Lung (tissue), 12 donors: ENCODE results near the gene NNT. TPM values are rescaled to one million over a fixed set of nuclear protein-coding genes. Genes with fewer than 3 reads are reported as not detected.

Source experiments
- ATAC-seq: fragments of 200-7000 bp; cut with Tn5 transposase; one replicate; pipeline ENCODE4 v1.9.1; 2020; ENCODE audit warnings: moderate number of reproducible peaks; ENCODE audit not compliant: insufficient read depth, low FRiP score
- DNase-seq, 3 donors: peaks; one replicate each; pipeline ENCODE4 v3.0.0-alpha.2; 2013 to 2017
- H3K27ac ChIP-seq, 2 donors: one replicate each; pipeline ENCODE4 v1.5.1; 2013; ENCODE audit warnings: mild to moderate bottlenecking in 2 of 2, moderate library complexity in 2 of 2, control low read depth in 1 of 2, inconsistent platforms in 1 of 2, low read depth in 1 of 2, low read length in 1 of 2
- H3K27me3 ChIP-seq, 3 donors: one replicate each; pipeline ENCODE4 v1.5.1; 2013; ENCODE audit warnings: low read length in 2 of 3; ENCODE audit not compliant: control insufficient read depth in 3 of 3, insufficient read depth in 3 of 3
- H3K36me3 ChIP-seq, 4 donors: one replicate each; pipeline ENCODE4 v1.5.1; 2013; ENCODE audit warnings: low read length in 4 of 4, mild to moderate bottlenecking in 1 of 4, moderate library complexity in 1 of 4; ENCODE audit not compliant: control insufficient read depth in 4 of 4, insufficient read depth in 4 of 4
- H3K4me1 ChIP-seq, 5 donors: one replicate each; pipeline ENCODE4 v1.5.1; 2013; ENCODE audit warnings: low read length in 5 of 5, mild to moderate bottlenecking in 2 of 5, moderate library complexity in 1 of 5; ENCODE audit not compliant: control insufficient read depth in 5 of 5, insufficient read depth in 5 of 5
- H3K4me3 ChIP-seq: one replicate; pipeline ENCODE4 v1.5.1; 2013; ENCODE audit warnings: mild to moderate bottlenecking, control low read depth, moderate library complexity
- H3K9ac ChIP-seq, 2 donors: one replicate each; pipeline ENCODE4 v1.5.1; 2013; ENCODE audit warnings: low read length in 2 of 2, control low read depth in 1 of 2; ENCODE audit not compliant: insufficient read depth in 1 of 2
- H3K9me3 ChIP-seq, 4 donors: one replicate each; pipeline ENCODE4 v1.5.1; 2013; ENCODE audit warnings: low read length in 3 of 4, mild to moderate bottlenecking in 1 of 4, moderate library complexity in 1 of 4; ENCODE audit not compliant: control insufficient read depth in 4 of 4, insufficient read depth in 3 of 4
- CTCF ChIP-seq: IDR thresholded peaks from 2 replicates; pipeline ENCODE4 v1.5.1; 2012; ENCODE audit warnings: mild to moderate bottlenecking; ENCODE audit errors: control extremely low read depth, extremely low read depth
- WGBS, 2 donors: extraction: QIAGEN DNeasy Blood & Tissue Kit; methylation state at CpG; one replicate each; pipeline ENCODE4 v1.1.7; 2013; 5-methylcytosine and 5-hydroxymethylcytosine counted together
- polyA plus RNA-seq, 2 donors: library from polyadenylated mRNA; stranded (reverse); fragments of 200-250 nt; gene quantifications; one replicate each; pipeline ENCODE4 v1.2.1, GENCODE V29; 2013
- total RNA-seq, 2 donors: library from RNA; depleted of rRNA in 1 of 2; stranded (reverse); fragments of >200 nt in 1 of 2; gene quantifications; one replicate each; pipeline ENCODE4 v1.2.1, GENCODE V29; 2014 to 2021
- donor health status: control.
- donor health status: control.
- donor health status: Bipolar disorder and iron deficiency.
- donor health status: healthy.
- donor health status: DM: yes; HTN: yes; CAD: no.

Gene NNT
- total and polyA plus RNA-seq, 4 donors = 8.5 to 96.9 (median 35.0) TPM

- Histone ChIP-seq H3K9me3 (peaks cover 0 to 4% (median 0%) of the 10 kb centered on the region in 4 donors), H3K27me3 (no peaks in the 10 kb centered on the region), H3K4me1 (peaks cover 0 to 32% (median 6%) of the 10 kb centered on the region in 5 donors), H3K36me3 (peaks cover 2 to 12% (median 7%) of the 10 kb centered on the region in 4 donors), H3K9ac (no peak overlapping the region), H3K4me3 (no peak overlapping the region), H3K27ac (no peak overlapping the region)
- no peak for TF ChIP-seq CTCF
- ATAC-seq = no peak
- peak in 1 of 3 donors; percentile 17 for DNase-seq
- WGBS, 2 donors = 81 to 95% methylated on average over 1 of the region's 1 CpG
Observed at GRCh38 chr5:43699910-43700309, 96.9 kb downstream of the NNT start.

- H3K27ac ChIP-seq = no peak overlapping the region
- H3K9me3 ChIP-seq = peaks cover 0 to 4% (median 0%) of the 10 kb centered on the region in 4 donors
- H3K4me3 ChIP-seq = no peak overlapping the region
- ATAC-seq (no peak), DNase-seq (peak in 2 of 3 donors; percentile 71 to 74)
- 88 to 91% methylated on average over 2 of the region's 2 CpGs for WGBS, 2 donors
- H3K9ac ChIP-seq = no peak overlapping the region
- H3K36me3 ChIP-seq = peaks cover 3 to 12% (median 6%) of the 10 kb centered on the region in 4 donors
- H3K4me1 ChIP-seq = peaks cover 0 to 32% (median 6%) of the 10 kb centered on the region in 5 donors
- no peak for TF ChIP-seq CTCF
- H3K27me3 ChIP-seq = no peaks in the 10 kb centered on the region
Observed at GRCh38 chr5:43700601-43701000, 97.6 kb downstream of the NNT start.

GRCh38 chr5:43701227-43701626 is 98.2 kb downstream of the NNT start:
- H3K9me3 ChIP-seq = peaks cover 0 to 2% (median 0%) of the 10 kb centered on the region in 4 donors
- peaks cover 3 to 12% (median 6%) of the 10 kb centered on the region in 4 donors for H3K36me3 ChIP-seq
- peaks cover 0 to 32% (median 6%) of the 10 kb centered on the region in 5 donors for H3K4me1 ChIP-seq
- H3K4me3 ChIP-seq = no peak overlapping the region
- peak in 1 of 3 donors; percentile 22 for DNase-seq
- no peak for ATAC-seq
- H3K27ac ChIP-seq = no peak overlapping the region
- 99 to 100% methylated on average over 3 of the region's 3 CpGs for WGBS, 2 donors
- H3K9ac ChIP-seq = no peak overlapping the region
- TF ChIP-seq CTCF = no peak
- H3K27me3 ChIP-seq = no peaks in the 10 kb centered on the region

- H3K4me3 ChIP-seq = no peak overlapping the region
- peaks cover 3 to 12% (median 4%) of the 10 kb centered on the region in 4 donors for H3K36me3 ChIP-seq
- ATAC-seq (no peak), DNase-seq (no peak)
- WGBS, 2 donors = 95 to 99% methylated on average over 2 of the region's 2 CpGs
- no peaks in the 10 kb centered on the region for H3K27me3 ChIP-seq
- peaks cover 0 to 32% (median 6%) of the 10 kb centered on the region in 5 donors for H3K4me1 ChIP-seq
- H3K9me3 ChIP-seq = no peaks in the 10 kb centered on the region
- H3K9ac ChIP-seq = no peak overlapping the region
- no peak overlapping the region for H3K27ac ChIP-seq
- no peak for TF ChIP-seq CTCF
Observed at GRCh38 chr5:43702293-43702692, 99.3 kb downstream of the NNT start.
